T-helper 2 cell treated with Interferon-gamma antibody and Interleukin-4, amounts not matched to agents 100 ng/mL and 5 ng/mL, for 36 hours (primary cell): ENCODE measurements around the gene ZNF574. TPM values are rescaled to one million over a fixed set of nuclear protein-coding genes. Genes with fewer than 3 reads are reported as not detected.

Source experiments
- intact Hi-C: fragments of 100-400 bp; cut with micrococcal nuclease; formaldehyde crosslinking; loops from one replicate; pipeline ENCODE4 v1.15.1; 2023
- total RNA-seq: library from RNA; stranded (reverse); gene quantifications from 2 replicates; pipeline ENCODE4 v1.2.3, GENCODE V29; 2022

The ZNF574 gene
- total RNA-seq, 1 donor from 2014 or later, result 14.6 TPM

GRCh38 chr19:42079886-42080763 is 4.2 kb downstream of the ZNF574 start:
- intact Hi-C loops, result loop anchor here (5.0 kb wide), 3 partner anchors 88 to 223 kb away; partner anchors contain the start of gene ATP1A3

- intact Hi-C loops, result no loop called here
Observed at GRCh38 chr19:42080764-42081375, 4.9 kb downstream of the ZNF574 start.

- intact Hi-C loops, result no loop called here
Observed at GRCh38 chr19:42081584-42082203, 5.7 kb downstream of the ZNF574 start.

- intact Hi-C loops, result no loop called here
Observed at GRCh38 chr19:42083537-42083936, 7.6 kb downstream of the ZNF574 start.

- intact Hi-C loops, result no loop called here
Observed at GRCh38 chr19:42086188-42086736, 10.3 kb downstream of the ZNF574 start.

GRCh38 chr19:42086770-42087550 is 11.0 kb downstream of the ZNF574 start:
- intact Hi-C loops, result no loop called here

- intact Hi-C loops, result no loop called here
Observed at GRCh38 chr19:42088471-42089190, 12.7 kb downstream of the ZNF574 start.

GRCh38 chr19:42089191-42089750 is 13.3 kb downstream of the ZNF574 start:
- intact Hi-C loops, result no loop called here

- intact Hi-C loops, result no loop called here
Observed at GRCh38 chr19:42089772-42090171, 13.8 kb downstream of the ZNF574 start.

- intact Hi-C loops, result no loop called here
Observed at GRCh38 chr19:42090672-42091071, 14.7 kb downstream of the ZNF574 start.

- intact Hi-C loops, result no loop called here
Observed at GRCh38 chr19:42091300-42091699, 15.3 kb downstream of the ZNF574 start.

- intact Hi-C loops, result no loop called here
Observed at GRCh38 chr19:42091742-42092141, 15.8 kb downstream of the ZNF574 start.

GRCh38 chr19:42092350-42092749 is 16.4 kb downstream of the ZNF574 start:
- intact Hi-C loops, result no loop called here

GRCh38 chr19:42093505-42093904 is 17.5 kb downstream of the ZNF574 start:
- intact Hi-C loops, result no loop called here

- intact Hi-C loops, result no loop called here
Observed at GRCh38 chr19:42093926-42094325, 18.0 kb downstream of the ZNF574 start.

- intact Hi-C loops, result no loop called here
Observed at GRCh38 chr19:42095142-42095813, 19.3 kb downstream of the ZNF574 start.

- intact Hi-C loops, result no loop called here
Observed at GRCh38 chr19:42095814-42096230, 19.9 kb downstream of the ZNF574 start.

GRCh38 chr19:42096255-42096837 is 20.4 kb downstream of the ZNF574 start:
- intact Hi-C loops, result no loop called here

- intact Hi-C loops, result no loop called here
Observed at GRCh38 chr19:42097461-42097860, 21.5 kb downstream of the ZNF574 start.
